MM.1S (cell line): ENCODE measurements around the gene PEAK1.

ENCODE experiments used
- CTCF ChIP-seq: fragments of 300-600 bp; sonication (generic); IDR thresholded peaks from 2 replicates; pipeline ENCODE4 v1.5.1; 2016; ENCODE audit warnings: antibody characterized with exemption, low read length, mixed read lengths
- EZH2 ChIP-seq: fragments of 300-600 bp; sonication (generic); optimal IDR thresholded peaks from 2 replicates; pipeline ENCODE3; 2017; ENCODE audit warnings: low read depth, mild to moderate bottlenecking, antibody characterized with exemption, low read length, mixed read lengths
- EZH2phosphoT487 ChIP-seq: fragments of 300-600 bp; sonication (generic); IDR thresholded peaks from 2 replicates; pipeline ENCODE4 v1.6.1; 2018; ENCODE audit warnings: antibody characterized with exemption, low read length

GRCh38 chr15:77195586-77195985 lies 224.3 kb downstream of the PEAK1 start:
- TF ChIP-seq CTCF: no peak
- TF ChIP-seq EZH2: no peak
- TF ChIP-seq EZH2phosphoT487: no peak
